Right lobe of liver (tissue), 6 donors: ENCODE measurements around the gene BRMS1. TPM values are rescaled to one million over a fixed set of nuclear protein-coding genes. Genes with fewer than 3 reads are reported as not detected.

Source experiments
- ATAC-seq, 4 donors: fragments of 200-7000 bp; cut with Tn5 transposase; one replicate each; pipeline ENCODE4 v1.9.1; 2020; ENCODE audit warnings: mild to moderate bottlenecking in 4 of 4, moderate library complexity in 4 of 4
- DNase-seq, 3 donors: peaks; one replicate each; pipeline ENCODE4 v3.0.0-alpha.2; 2020
- H3K27ac ChIP-seq, 3 donors: fragments of 200-600 bp; one replicate each; pipeline ENCODE4 v1.8.0; 2022
- H3K27me3 ChIP-seq, 2 donors: fragments of 200-600 bp; one replicate each; pipeline ENCODE4 v1.8.0; 2022
- H3K36me3 ChIP-seq, 4 donors: fragments of 200-600 bp; sonication (generic) in 1 of 4; one replicate each; pipeline versions ENCODE4 v1.5.1 to v1.8.0; 2017 to 2022; ENCODE audit warnings: control low read depth in 1 of 4
- H3K4me1 ChIP-seq, 4 donors: fragments of 200-600 bp; sonication (generic) in 1 of 4; one replicate each; pipeline versions ENCODE4 v1.5.1 to v1.8.0; 2017 to 2022; ENCODE audit warnings: control low read depth in 1 of 4
- H3K4me3 ChIP-seq, 3 donors: fragments of 200-600 bp; one replicate each; pipeline ENCODE4 v1.8.0; 2022
- H3K9me3 ChIP-seq, 4 donors: fragments of 200-600 bp; sonication (generic) in 1 of 4; one replicate each; pipeline versions ENCODE4 v1.5.1 to v1.8.0; 2017 to 2022; ENCODE audit warnings: control low read depth in 1 of 4
- POLR2A ChIP-seq: fragments of 450-650 bp; IDR thresholded peaks from one replicate; pipeline ENCODE4 v1.6.1; 2017; ENCODE audit warnings: antibody characterized with exemption, mild to moderate bottlenecking
- WGBS: methylation state at CpG from one replicate; pipeline ENCODE4 v1.1.6; 2018; ENCODE audit warnings: low coverage, low lambda C conversion rate; ENCODE audit not compliant: insufficient coverage; ENCODE audit errors: missing lambda C conversion rate; 5-methylcytosine and 5-hydroxymethylcytosine counted together
- intact Hi-C, 2 donors: fragments of 100-400 bp; cut with DNase I; formaldehyde crosslinking; loops; one replicate each; pipeline versions ENCODE4 v1.11.2 to v1.14.1; 2022
- long read RNA-seq: library from polyadenylated mRNA; unstranded; transcript quantifications from one replicate; pipeline ENCODE4 v2.0.0, GENCODE V29; 2019
- total RNA-seq, 6 experiments: library from RNA; depleted of rRNA in 2 of 6; stranded (reverse); fragments of >200 nt in 2 of 6; fragmentation: NEBNext Ultra II Directional in 3 of 6; extraction: Animal tissue kit (Norgen Biotek cat#: 25700) in 3 of 6; gene quantifications; one replicate each; pipeline versions ENCODE4 v1.1.0 to v1.2.4, GENCODE V29; 2016 to 2023
- TF ChIP-seq, protein P1 (sequence below), 4 donors: fragments of 200-600 bp in 3 of 4; fragments of 450-650 bp in 1 of 4; IDR thresholded peaks; one replicate each; pipeline versions ENCODE4 v1.5.1 to v1.8.0; 2016 to 2022; ENCODE audit warnings: antibody characterized with exemption in 4 of 4, mild to moderate bottlenecking in 2 of 4
- donor health status: DM: no; HTN: yes; CAD: no.
- donor health status: DM: no; HTN: no; CAD: no.
- donor health status: DM: no; HTN: no; CAD: no.
- donor health status: DM: no; HTN: yes; CAD: no.
- donor health status: DM: no; HTN: yes; CAD: no.

Gene BRMS1, protein sequence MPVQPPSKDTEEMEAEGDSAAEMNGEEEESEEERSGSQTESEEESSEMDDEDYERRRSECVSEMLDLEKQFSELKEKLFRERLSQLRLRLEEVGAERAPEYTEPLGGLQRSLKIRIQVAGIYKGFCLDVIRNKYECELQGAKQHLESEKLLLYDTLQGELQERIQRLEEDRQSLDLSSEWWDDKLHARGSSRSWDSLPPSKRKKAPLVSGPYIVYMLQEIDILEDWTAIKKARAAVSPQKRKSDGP
- 10 to 100 TPM in 5 of 6 experiments, 1 to 10 TPM in 1; 8.2 to 31.9 (median 12.1) TPM for total RNA-seq
- long read RNA-seq, transcript BRMS1-201 (10 exons, 1,445 nt): major isoform, 5 of 5 reads
- long read RNA-seq, partial matches to known transcripts: 0 of 5 reads
- long read RNA-seq, other reads (novel, unspliced or antisense): 0 of 5 reads

DNA sequence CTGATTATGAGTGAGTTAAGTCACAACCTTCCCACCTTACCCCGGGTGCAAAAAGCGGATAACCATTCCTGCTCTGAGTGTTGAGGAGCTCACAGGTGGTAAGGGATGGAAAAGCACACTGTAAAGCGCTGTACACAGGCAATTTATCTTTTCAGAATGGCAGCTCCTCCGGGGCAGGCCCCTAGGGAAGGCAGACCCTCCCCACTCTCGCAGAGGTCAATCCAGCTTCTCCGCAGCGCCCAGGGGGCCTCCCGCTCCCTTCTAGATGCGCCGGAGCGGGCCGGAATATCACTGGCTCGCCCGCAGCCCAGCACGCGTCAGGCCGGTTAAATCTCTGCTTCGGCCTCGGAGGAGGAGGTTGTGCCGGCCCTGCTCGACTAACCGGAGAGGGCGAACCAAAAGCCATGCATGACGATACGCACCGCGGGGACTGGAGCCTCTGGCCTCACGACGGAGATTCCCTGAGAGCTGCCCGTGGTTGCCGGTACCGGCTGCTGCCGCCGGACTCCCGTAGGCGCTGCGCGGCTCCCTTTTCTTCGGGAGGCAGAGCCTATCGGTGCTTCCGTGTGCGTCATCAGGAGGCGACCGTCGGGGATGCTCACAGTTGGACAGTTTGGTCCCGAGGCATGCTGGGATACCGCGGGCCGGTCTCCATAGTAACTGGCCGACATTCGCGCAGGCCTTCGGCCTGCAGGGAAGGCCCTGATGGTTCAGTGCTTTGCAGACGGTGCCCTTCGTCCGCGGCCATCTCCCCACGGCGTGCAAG lies at the start of gene BRMS1:
BRMS1 (minus strand) TSS at position 555 of the 766 bp plus-strand sequence. CDS start 2,870 bp downstream, outside the sequence.
- Histone ChIP-seq H3K27me3 (no peaks in the 10 kb centered on the region), H3K27ac (peak within 1 kb of the TSS; percentile 11 to 64 (median 52)), H3K4me1 (peaks cover 0 to 43% (median 13%) of the 10 kb centered on the region in 4 donors), H3K36me3 (peaks cover 0 to 17% (median 4%) of the 10 kb centered on the region in 4 donors), H3K9me3 (no peaks in the 10 kb centered on the region), H3K4me3 (peak within 1 kb of the TSS; percentile 92 to 100 (median 96))
- WGBS: under 1% methylated on average over 23 of the region's 59 CpGs
- peak; percentile 99 for DNase-seq
- ATAC-seq: peak; percentile 83 to 87 (median 85)
- TF ChIP-seq POLR2A: peak; percentile 82
- TF ChIP-seq, protein P1, sequence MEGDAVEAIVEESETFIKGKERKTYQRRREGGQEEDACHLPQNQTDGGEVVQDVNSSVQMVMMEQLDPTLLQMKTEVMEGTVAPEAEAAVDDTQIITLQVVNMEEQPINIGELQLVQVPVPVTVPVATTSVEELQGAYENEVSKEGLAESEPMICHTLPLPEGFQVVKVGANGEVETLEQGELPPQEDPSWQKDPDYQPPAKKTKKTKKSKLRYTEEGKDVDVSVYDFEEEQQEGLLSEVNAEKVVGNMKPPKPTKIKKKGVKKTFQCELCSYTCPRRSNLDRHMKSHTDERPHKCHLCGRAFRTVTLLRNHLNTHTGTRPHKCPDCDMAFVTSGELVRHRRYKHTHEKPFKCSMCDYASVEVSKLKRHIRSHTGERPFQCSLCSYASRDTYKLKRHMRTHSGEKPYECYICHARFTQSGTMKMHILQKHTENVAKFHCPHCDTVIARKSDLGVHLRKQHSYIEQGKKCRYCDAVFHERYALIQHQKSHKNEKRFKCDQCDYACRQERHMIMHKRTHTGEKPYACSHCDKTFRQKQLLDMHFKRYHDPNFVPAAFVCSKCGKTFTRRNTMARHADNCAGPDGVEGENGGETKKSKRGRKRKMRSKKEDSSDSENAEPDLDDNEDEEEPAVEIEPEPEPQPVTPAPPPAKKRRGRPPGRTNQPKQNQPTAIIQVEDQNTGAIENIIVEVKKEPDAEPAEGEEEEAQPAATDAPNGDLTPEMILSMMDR (IDR thresholded peaks at IDR 0.05): peak; percentile 5 to 30 (median 16)
- intact Hi-C loops: no loop called here

DNA sequence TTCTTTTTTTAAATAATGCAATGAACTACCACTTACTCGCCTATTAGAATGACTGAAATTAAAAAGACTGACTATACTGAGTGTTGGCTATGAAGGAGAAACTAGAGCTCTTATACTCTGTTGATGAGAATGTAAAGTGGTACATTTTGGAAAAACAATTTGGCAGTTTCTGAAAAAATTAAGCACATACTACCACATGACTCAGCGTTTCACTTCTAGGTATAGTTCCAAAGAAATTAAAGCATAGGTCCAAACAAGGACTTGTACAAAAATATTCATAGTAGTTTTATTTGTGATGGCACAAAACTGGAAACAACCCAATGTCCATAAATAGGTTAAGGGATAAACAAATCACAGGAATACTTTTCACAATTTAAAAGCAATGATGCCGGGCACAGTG lies 49.0 kb upstream of the BRMS1 start:
- Histone ChIP-seq H3K36me3 (no peaks in the 10 kb centered on the region), H3K27me3 (no peaks in the 10 kb centered on the region), H3K9me3 (no peaks in the 10 kb centered on the region), H3K4me3 (no peak overlapping the region), H3K27ac (no peak overlapping the region), H3K4me1 (no peaks in the 10 kb centered on the region)
- WGBS: 62% methylated on average over 3 of the region's 3 CpGs
- TF ChIP-seq, protein P1 (IDR thresholded peaks at IDR 0.05): no peak
- no peak for TF ChIP-seq POLR2A
- DNase-seq: no peak
- ATAC-seq: no peak
- intact Hi-C loops: no loop called here

DNA sequence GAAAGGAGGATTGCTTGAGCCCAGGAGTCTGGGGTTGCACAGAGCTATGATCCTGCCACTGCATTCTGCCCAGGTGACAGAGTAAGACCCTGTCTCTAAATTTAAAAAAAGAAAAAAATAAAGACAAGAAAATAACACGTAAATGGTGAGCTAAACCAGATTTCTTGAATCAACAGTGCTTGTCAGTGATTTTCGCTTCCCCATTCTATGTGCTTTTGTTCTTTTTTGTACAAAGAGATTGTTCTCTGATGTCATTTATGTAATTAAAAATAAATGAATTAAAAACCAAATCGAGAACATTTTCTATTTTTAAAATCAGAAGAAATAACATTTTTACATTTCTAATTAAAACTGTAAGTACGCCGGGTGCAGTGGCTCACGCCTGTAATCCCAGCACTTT lies 46.4 kb upstream of the BRMS1 start:
- Histone ChIP-seq H3K27me3 (no peaks in the 10 kb centered on the region), H3K4me3 (no peak overlapping the region), H3K36me3 (no peaks in the 10 kb centered on the region), H3K27ac (no peak overlapping the region), H3K4me1 (no peaks in the 10 kb centered on the region), H3K9me3 (no peaks in the 10 kb centered on the region)
- TF ChIP-seq, protein P1 (IDR thresholded peaks at IDR 0.05): no peak
- no peak for TF ChIP-seq POLR2A
- intact Hi-C loops: no loop called here
- ATAC-seq (no peak), DNase-seq (peak in 1 of 3 donors; percentile 7)
- 61% methylated on average over 6 of the region's 6 CpGs for WGBS

GRCh38 chr11:66388780-66389386 lies 44.0 kb upstream of the BRMS1 start:
- WGBS: 17% methylated on average over 6 of the region's 8 CpGs
- intact Hi-C loops: loop anchor here in 1 of 2 donors (10.0 kb wide), 1 partner anchor 94 kb away; the partner anchor contains the start of gene TMEM151A

More at GRCh38 chr11:66388780-66389386, 44.0 kb upstream of the BRMS1 start:
- peak; percentile 77 to 83 (median 79) for ATAC-seq
- H3K4me3 ChIP-seq: no peak overlapping the region
- TF ChIP-seq, protein P1 (IDR thresholded peaks at IDR 0.05): peak; percentile 56 to 80 (median 76)
- no peak for TF ChIP-seq POLR2A
- peak in 2 of 3 donors; percentile 69 to 71 for DNase-seq
- H3K27ac ChIP-seq: no peak overlapping the region
- H3K36me3 ChIP-seq: no peaks in the 10 kb centered on the region
- H3K27me3 ChIP-seq: no peaks in the 10 kb centered on the region
- H3K9me3 ChIP-seq: no peaks in the 10 kb centered on the region
- no peaks in the 10 kb centered on the region for H3K4me1 ChIP-seq
